ENCODE results near the gene SORCS3. TPM values are rescaled to one million over a fixed set of nuclear protein-coding genes. Genes with fewer than 3 reads are reported as not detected.

Gene SORCS3
- total RNA-seq, 2 donors from 2014 or later, result 0.10 TPM; not detected in 1

- intact Hi-C loops (cut with DNase I), result no loop called here
- DNase-seq (ENCODE audit: low spot score), result no peak
These were observed 290.6 kb downstream of the SORCS3 start for GRCh38 chr10:104931612-104932134.

DNA sequence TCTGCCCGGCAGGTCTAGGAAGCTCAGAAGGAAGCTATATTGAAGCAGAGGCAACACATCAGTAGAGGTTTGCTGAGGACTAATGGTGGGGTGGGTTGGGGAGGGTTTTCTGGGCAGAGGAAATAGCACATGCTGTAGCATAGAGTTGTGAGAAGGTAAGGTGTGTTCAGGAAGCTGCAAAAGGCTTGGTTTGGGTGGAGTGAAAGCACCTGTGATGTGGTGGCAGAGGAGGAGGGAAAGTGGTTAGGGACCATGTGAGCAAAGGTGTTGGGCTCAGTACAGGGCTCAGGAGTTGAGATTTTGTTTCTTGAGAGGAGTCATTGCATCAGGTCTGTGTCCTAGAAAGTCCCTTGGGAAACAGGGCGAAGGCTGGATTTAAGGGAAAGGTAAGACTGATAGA is 294.6 kb downstream of the SORCS3 start:
- intact Hi-C loops (cut with DNase I), result no loop called here
- DNase-seq (ENCODE audit: low spot score), result no peak

DNA sequence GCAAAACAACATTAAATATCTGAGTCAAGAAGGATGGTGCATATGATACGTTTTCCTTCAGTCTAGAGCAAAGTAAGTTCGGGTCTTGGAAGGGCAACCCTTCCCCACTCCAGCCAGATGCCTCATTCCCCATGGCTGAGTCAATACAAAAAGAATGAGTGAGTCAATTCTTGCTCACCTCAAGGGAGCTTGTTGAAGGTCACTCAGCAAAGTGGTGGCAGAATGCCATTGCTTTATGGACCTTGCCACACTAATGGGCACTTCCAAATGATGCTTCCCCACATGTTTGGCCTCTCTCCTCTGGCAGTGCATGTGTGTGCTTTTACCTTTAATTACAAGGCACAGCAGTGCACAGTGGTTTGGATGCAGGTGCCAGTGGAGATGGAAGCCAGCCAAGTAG is 296.5 kb downstream of the SORCS3 start:
- intact Hi-C loops (cut with DNase I), result no loop called here
- no peak for DNase-seq (ENCODE audit: low spot score)

DNA sequence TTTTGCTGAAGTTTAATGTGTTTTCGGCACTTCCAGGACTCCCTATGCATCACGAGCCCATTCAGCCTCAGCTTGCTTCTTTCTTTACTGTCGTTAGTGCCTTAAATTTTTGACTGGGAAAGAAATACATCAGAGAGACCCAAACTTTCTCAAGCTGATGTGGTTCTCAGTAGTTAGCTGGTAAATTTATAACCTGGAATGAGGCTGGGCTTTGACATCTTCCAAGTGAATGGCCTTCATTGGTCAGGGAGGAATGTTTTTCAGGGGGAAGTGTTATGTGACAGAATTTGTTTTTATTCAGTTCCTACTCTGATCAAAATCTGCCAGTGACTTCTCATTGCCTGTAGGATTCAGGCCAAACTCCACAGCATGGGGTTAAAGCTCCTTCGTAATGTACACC is 296.9 kb downstream of the SORCS3 start:
- no peak for DNase-seq (ENCODE audit: low spot score)
- intact Hi-C loops (cut with DNase I), result loop anchor here in 1 of 2 donors (2.0 kb wide), 1 partner anchor 191 kb away; no protein-coding TSS in a partner anchor

DNA sequence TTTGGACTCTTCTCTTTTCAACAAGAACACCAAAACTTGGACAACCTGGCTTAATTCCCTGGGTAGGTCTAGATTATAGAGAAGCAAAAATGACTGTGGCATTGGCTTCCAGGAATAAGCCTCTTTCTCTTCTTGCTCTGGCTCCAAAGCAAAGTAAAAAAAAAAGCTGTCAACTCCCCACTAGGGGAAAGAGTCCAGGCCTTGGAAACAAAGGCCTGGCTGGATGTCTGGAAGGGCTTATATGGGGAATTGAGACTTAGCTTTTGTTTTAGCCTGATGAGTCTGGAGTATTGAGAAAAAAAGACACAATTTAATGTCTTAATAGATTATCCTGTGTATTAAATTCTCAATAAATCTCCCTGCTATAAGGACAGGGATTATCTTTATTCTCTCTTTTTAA is 300.6 kb downstream of the SORCS3 start:
- intact Hi-C loops (cut with DNase I), result no loop called here
- DNase-seq (ENCODE audit: low spot score), result no peak

- intact Hi-C loops (cut with DNase I), result no loop called here
- no peak for DNase-seq (ENCODE audit: low spot score)
These were observed 306.2 kb downstream of the SORCS3 start for GRCh38 chr10:104947314-104947713.

DNA sequence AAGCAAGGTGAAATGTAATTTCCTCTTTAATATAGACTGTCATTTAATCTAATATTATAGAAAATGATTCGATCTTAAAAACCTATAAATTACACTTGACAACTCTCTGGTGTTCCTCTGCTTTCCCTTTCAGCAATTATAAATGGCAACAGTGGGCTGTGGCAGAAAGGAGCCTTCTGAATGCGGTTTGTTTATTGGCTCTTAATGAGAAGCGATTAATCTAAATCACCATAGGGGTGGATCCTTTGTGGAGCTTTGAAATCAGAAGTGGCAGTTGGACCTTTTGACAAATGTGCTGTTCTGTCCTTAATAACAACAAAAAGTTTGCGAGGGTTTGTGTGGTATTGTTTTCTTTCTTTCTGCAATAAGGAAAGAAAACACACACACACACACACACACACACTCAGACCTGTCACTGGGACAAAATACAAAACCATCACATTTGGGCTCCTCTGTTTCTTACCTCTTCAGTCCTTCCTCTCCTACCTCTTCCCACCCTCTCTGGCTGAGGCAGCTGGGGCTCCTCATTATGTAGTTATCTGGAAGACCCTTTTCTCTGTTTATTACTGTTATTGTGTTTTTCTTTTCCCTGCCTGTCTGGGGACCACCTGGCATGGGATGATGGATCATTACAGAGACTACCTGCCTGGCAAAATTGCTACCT is 316.2 kb downstream of the SORCS3 start:
- intact Hi-C loops (cut with DNase I), result no loop called here
- DNase-seq (ENCODE audit: low spot score), result no peak

DNA sequence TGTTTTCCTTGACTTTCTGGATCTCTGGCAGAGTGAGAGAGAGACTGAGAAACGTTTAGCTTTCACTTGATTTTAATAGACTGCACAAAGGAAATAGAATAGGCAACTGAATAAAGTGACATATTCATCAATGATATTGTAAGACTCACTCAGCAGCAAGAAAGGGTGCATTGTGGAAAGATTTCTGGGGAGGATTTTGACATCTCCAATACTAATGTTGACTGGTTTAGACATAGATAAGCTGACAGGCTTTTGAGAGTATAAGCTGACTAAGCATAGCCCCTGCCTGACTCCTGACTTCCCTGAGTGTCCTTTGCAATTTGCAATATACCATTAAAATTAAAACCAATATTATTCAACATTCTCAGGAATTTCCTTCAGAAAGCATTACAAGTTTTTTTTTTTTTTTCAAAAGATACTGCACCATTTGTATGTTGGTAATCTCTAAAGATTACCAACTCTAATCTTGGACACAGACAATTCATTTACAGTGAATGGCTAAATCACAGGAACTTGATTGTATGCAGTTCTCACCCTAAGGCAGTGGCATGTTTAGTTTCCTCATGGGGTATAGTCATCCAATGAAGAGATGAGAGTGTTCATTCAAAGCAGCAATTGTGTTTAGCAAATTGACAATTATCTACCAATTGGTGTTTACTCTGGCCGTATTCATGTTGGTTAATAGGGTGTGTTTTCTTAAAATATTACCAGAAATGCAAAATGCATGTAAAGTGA is 325.6 kb downstream of the SORCS3 start:
- intact Hi-C loops (cut with DNase I), result no loop called here
- DNase-seq (ENCODE audit: low spot score), result no peak

GRCh38 chr10:104980368-104980767 is 339.3 kb downstream of the SORCS3 start:
- DNase-seq (ENCODE audit: low spot score), result no peak
- intact Hi-C loops (cut with DNase I), result no loop called here

GRCh38 chr10:104981995-104982394 is 340.9 kb downstream of the SORCS3 start:
- DNase-seq (ENCODE audit: low spot score), result no peak
- intact Hi-C loops (cut with DNase I), result no loop called here

DNA sequence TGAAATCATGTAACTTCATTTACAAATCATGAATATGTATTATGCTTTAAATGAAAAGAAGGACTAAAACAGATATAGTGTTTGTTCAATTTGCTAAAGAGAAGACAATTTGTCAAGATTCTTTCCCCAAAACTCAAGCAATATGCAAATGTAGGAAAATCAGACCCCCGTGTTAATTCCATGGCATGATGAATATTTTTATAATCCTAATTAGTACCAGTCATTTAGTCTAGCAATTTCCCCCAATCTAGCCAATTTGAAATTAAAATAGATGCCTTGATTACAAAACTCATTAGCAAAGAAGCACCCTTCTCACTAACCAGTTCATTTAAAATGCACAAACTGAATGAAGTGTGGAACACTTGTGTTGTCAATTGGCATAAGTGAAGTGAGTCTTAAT is 347.6 kb downstream of the SORCS3 start:
- intact Hi-C loops (cut with DNase I), result no loop called here
- DNase-seq (ENCODE audit: low spot score), result no peak

GRCh38 chr10:104989880-104990279 is 348.8 kb downstream of the SORCS3 start:
- no peak for DNase-seq (ENCODE audit: low spot score)
- intact Hi-C loops (cut with DNase I), result no loop called here

- intact Hi-C loops (cut with DNase I), result no loop called here
- no peak for DNase-seq (ENCODE audit: low spot score)
These were observed 352.0 kb downstream of the SORCS3 start for GRCh38 chr10:104993085-104993484.

DNA sequence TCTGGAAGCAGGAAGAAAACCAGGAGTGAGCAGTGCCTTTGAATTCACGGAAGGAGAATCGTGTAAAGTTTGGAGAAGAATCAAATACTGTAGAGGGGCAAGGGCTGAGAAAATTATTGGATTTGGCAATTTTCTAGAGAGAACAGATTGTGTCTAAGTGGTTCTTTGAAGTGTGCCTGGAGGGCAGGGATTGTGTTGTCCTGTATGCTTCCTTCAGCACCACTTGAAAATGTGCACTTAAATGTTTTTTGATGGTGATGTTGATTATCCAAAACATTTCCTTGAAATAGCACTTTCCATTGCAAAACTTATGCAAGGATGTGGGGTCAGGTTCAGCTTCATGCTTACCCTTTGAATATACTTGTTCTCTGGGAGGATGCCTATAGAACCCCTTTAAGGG is 360.2 kb downstream of the SORCS3 start:
- intact Hi-C loops (cut with DNase I), result no loop called here
- DNase-seq (ENCODE audit: low spot score), result no peak

- intact Hi-C loops (cut with DNase I), result no loop called here
- DNase-seq (ENCODE audit: low spot score), result no peak
These were observed 369.5 kb downstream of the SORCS3 start for GRCh38 chr10:105010411-105011121.

GRCh38 chr10:105017116-105017515 is 376.0 kb downstream of the SORCS3 start:
- intact Hi-C loops (cut with DNase I), result no loop called here
- DNase-seq (ENCODE audit: low spot score), result no peak

GRCh38 chr10:105017691-105018090 is 376.6 kb downstream of the SORCS3 start:
- intact Hi-C loops (cut with DNase I), result no loop called here
- DNase-seq (ENCODE audit: low spot score), result no peak

GRCh38 chr10:105023211-105024111 is 382.4 kb downstream of the SORCS3 start:
- intact Hi-C loops (cut with DNase I), result no loop called here
- peak; percentile 81 for DNase-seq (ENCODE audit: low spot score)

- intact Hi-C loops (cut with DNase I), result no loop called here
- DNase-seq (ENCODE audit: low spot score), result no peak
These were observed 383.1 kb downstream of the SORCS3 start for GRCh38 chr10:105024184-105024583.

All from posterior vena cava (tissue), 2 donors.